Embryonic facial prominence (tissue), 1 donor: ENCODE results near the gene ZNF764.
"Not testable (repeated sequence)": the region's sequence is repeated elsewhere in the genome, so short reads cannot be mapped to it uniquely, and the experiment has no call there.

Source experiments
- DNase-seq: peaks from one replicate; pipeline ENCODE4 v3.0.0-alpha.2; 2016; ENCODE audit errors: extremely low spot score

Gene ZNF764

GRCh38 chr16:30548416-30549253, 9.5 kb downstream of the ZNF764 start:
- no peak for DNase-seq

- DNase-seq = no peak
These were observed 12.1 kb downstream of the ZNF764 start for GRCh38 chr16:30546115-30546514.

- DNase-seq = no peak
These were observed 15.1 kb downstream of the ZNF764 start for GRCh38 chr16:30543067-30543466.

- DNase-seq = no peak
These were observed 16.5 kb downstream of the ZNF764 start for GRCh38 chr16:30541502-30542329.

- not testable (repeated sequence) for DNase-seq
These were observed 17.2 kb downstream of the ZNF764 start for GRCh38 chr16:30540916-30541464.

GRCh38 chr16:30539986-30540526, 18.1 kb downstream of the ZNF764 start:
- DNase-seq = not testable (repeated sequence)

GRCh38 chr16:30539000-30539964, 18.9 kb downstream of the ZNF764 start:
- no peak for DNase-seq

- DNase-seq = not testable (repeated sequence)
These were observed 21.7 kb downstream of the ZNF764 start for GRCh38 chr16:30536391-30537024.

- peak; percentile 72 for DNase-seq
These were observed 22.4 kb downstream of the ZNF764 start for GRCh38 chr16:30535777-30536190.

GRCh38 chr16:30535106-30535776, 22.9 kb downstream of the ZNF764 start:
- DNase-seq = no peak

GRCh38 chr16:30534368-30535105, 23.6 kb downstream of the ZNF764 start, which contains the start of gene ZNF747:
TSS of gene ZNF747 (minus strand) at chr16:30534858. CDS start at chr16:30534679, 179 bp downstream.
- DNase-seq = peak; percentile 78

GRCh38 chr16:30533748-30534367, 24.3 kb downstream of the ZNF764 start:
- no peak for DNase-seq

GRCh38 chr16:30533146-30533522, 25.0 kb downstream of the ZNF764 start:
- no peak for DNase-seq

- DNase-seq = no peak
These were observed 25.7 kb downstream of the ZNF764 start for GRCh38 chr16:30532285-30533145.

GRCh38 chr16:30530163-30531037, 27.8 kb downstream of the ZNF764 start:
- no peak for DNase-seq

GRCh38 chr16:30528799-30529457, 29.2 kb downstream of the ZNF764 start:
- no peak for DNase-seq
